ENCODE results near the gene G6PC2. TPM values are rescaled to one million over a fixed set of nuclear protein-coding genes. Genes with fewer than 3 reads are reported as not detected.

The G6PC2 gene
- total and polyA plus RNA-seq, 10 of the 15 experiments (the other 5 are each of a cell fraction or from before 2014, with no cell fraction given): not detected

- Histone ChIP-seq H3K4me3 (no peak overlapping the region), H3K27ac (ENCODE audit: control insufficient read depth, insufficient read depth) (no peak overlapping the region), H3K36me3 (ENCODE audit: control insufficient read depth in 2 of 2, insufficient read depth in 2 of 2, low read length in 1 of 2) (no peaks in the 10 kb centered on the region), H3K27me3 (replicated peaks in 1 of 2; ENCODE audit: control insufficient read depth in 2 of 2, insufficient read depth in 2 of 2, low read length in 1 of 2) (peaks cover 2 to 4% of the 10 kb centered on the region in 2 experiments; a peak in 3 of 4 replicates), H4K20me1 (ENCODE audit: control insufficient read depth, insufficient read depth) (no peaks in the 10 kb centered on the region), H3K9ac (ENCODE audit: control insufficient read depth, insufficient read depth, low read length) (no peak overlapping the region), H3K9me3 (replicated peaks; ENCODE audit: control insufficient read depth, insufficient read depth, low read length) (no peaks in the 10 kb centered on the region), H2AFZ (ENCODE audit: control insufficient read depth, low read depth, low read length) (no peak overlapping the region), H3K4me1 (ENCODE audit: control insufficient read depth, insufficient read depth, low read length) (no peaks in the 10 kb centered on the region), H3K4me2 (ENCODE audit: control insufficient read depth, insufficient read depth) (no peak overlapping the region), H3K79me2 (ENCODE audit: control insufficient read depth, insufficient read depth, low read length) (no peaks in the 10 kb centered on the region)
- WGBS (ENCODE audit: insufficient coverage, insufficient replicate concordance, low lambda C conversion rate, missing lambda C conversion rate): 33% methylated on average over 2 of the region's 2 CpGs
- TF ChIP-seq ZNF217 (IDR thresholded peaks at IDR 0.05) (no peak), ZBED1 (IDR thresholded peaks at IDR 0.05; ENCODE audit: borderline replicate concordance) (no peak), SP1 (IDR thresholded peaks at IDR 0.05; ENCODE audit: low read depth, low read length) (no peak), CBX5 (IDR thresholded peaks at IDR 0.05; ENCODE audit: low read depth) (no peak), NRF1 (conservative IDR thresholded peaks at IDR 0.05; ENCODE audit: low read depth, low read length) (no peak), RB1 (IDR thresholded peaks at IDR 0.05; ENCODE audit: borderline replicate concordance) (no peak), ESRRA (IDR thresholded peaks at IDR 0.05; ENCODE audit: low read length) (no peak), ETV6 (conservative IDR thresholded peaks at IDR 0.05 in 1 of 2, IDR thresholded peaks at IDR 0.05 in 1 of 2; ENCODE audit: borderline replicate concordance in 1 of 2, low read depth in 1 of 2) (no peak)
- intact Hi-C loops (cut with micrococcal nuclease; ENCODE audit: unreplicated experiment) (no loop called here), in situ Hi-C loops (cut with MboI) (no loop called here)
- ChIA-PET SMC1A (ENCODE audit: uncharacterized antibody, unreplicated experiment) (interaction anchor here (0.6 to 1.1 kb wide), 2 partner anchors 13 to 15 kb away, joined by 3 read pairs; no protein-coding TSS in a partner anchor), RAD21 (ENCODE audit: unreplicated experiment) (no interaction called here), CTCF (interaction anchor here (1.0 to 2.7 kb wide), 3 partner anchors 12 to 28 kb away, joined by 3 to 8 read pairs (median 4); no protein-coding TSS in a partner anchor), POLR2A (no interaction called here)
- FAIRE-seq (no peak), DNase-seq (ENCODE audit: low read depth, low spot score) (no peak), ATAC-seq (no peak)
- BruUV-seq (replicated peaks): no TSS peak
Measured at GRCh38 chr2:168934826-168935225, 33.7 kb downstream of the G6PC2 start.
